ENCODE data around the gene ANTXR1. TPM values are rescaled to one million over a fixed set of nuclear protein-coding genes. Genes with fewer than 3 reads are reported as not detected.

Gene ANTXR1
- total RNA-seq = under 1 TPM; 0.05 to 0.23 TPM

GRCh38 chr2:69013142-69013839 is at the start of gene ANTXR1:
TSS of gene ANTXR1 (plus strand) at chr2:69013179. CDS start at chr2:69013500, 321 bp downstream.
- Mint-ChIP-seq H3K4me3 (peak within 1 kb of the TSS; percentile 75), H3K36me3 (ENCODE audit: low read depth) (no peaks in the 10 kb centered on the region), H3K9me3 (no peaks in the 10 kb centered on the region), H3K27ac (no peak within 1 kb of the TSS), H3K27me3 (peaks cover 80% of the 10 kb centered on the region), H3K4me1 (peaks cover 18% of the 10 kb centered on the region)
- ChIA-PET POLR2A (no interaction called here), CTCF (interaction anchor here (0.6 to 1.1 kb wide), 4 partner anchors 11 to 847 kb away, joined by 3 to 5 read pairs (median 4); no protein-coding TSS in a partner anchor)
- DNase-seq = no peak

- no peak for DNase-seq
- Mint-ChIP-seq H3K27ac (no peak overlapping the region), H3K4me1 (no peaks in the 10 kb centered on the region), H3K4me3 (no peak overlapping the region), H3K27me3 (peaks cover 28% of the 10 kb centered on the region), H3K36me3 (ENCODE audit: low read depth) (no peaks in the 10 kb centered on the region), H3K9me3 (no peaks in the 10 kb centered on the region)
- ChIA-PET CTCF (no interaction called here), POLR2A (no interaction called here)
Measured at GRCh38 chr2:68964282-68964681, 48.7 kb upstream of the ANTXR1 start.

GRCh38 chr2:68968221-68968620 is 44.8 kb upstream of the ANTXR1 start:
- Mint-ChIP-seq H3K9me3 (no peaks in the 10 kb centered on the region), H3K27ac (no peak overlapping the region), H3K27me3 (peaks cover 23% of the 10 kb centered on the region), H3K4me3 (no peak overlapping the region), H3K36me3 (ENCODE audit: low read depth) (no peaks in the 10 kb centered on the region), H3K4me1 (no peaks in the 10 kb centered on the region)
- DNase-seq = no peak
- POLR2A ChIA-PET = no interaction called here
- CTCF ChIA-PET = no interaction called here

- no peaks in the 10 kb centered on the region for H3K36me3 Mint-ChIP-seq (ENCODE audit: low read depth)
- no peaks in the 10 kb centered on the region for H3K4me1 Mint-ChIP-seq
- H3K27me3 Mint-ChIP-seq = peaks cover 20% of the 10 kb centered on the region
- CTCF ChIA-PET = no interaction called here
- H3K27ac Mint-ChIP-seq = no peak overlapping the region
- DNase-seq = no peak
- H3K9me3 Mint-ChIP-seq = no peaks in the 10 kb centered on the region
- POLR2A ChIA-PET = no interaction called here
- H3K4me3 Mint-ChIP-seq = no peak overlapping the region
Measured at GRCh38 chr2:68969736-68970490, 43.1 kb upstream of the ANTXR1 start.

- Mint-ChIP-seq H3K27me3 (peaks cover 28% of the 10 kb centered on the region), H3K4me1 (no peaks in the 10 kb centered on the region), H3K27ac (no peak overlapping the region), H3K4me3 (no peak overlapping the region), H3K36me3 (ENCODE audit: low read depth) (no peaks in the 10 kb centered on the region), H3K9me3 (no peaks in the 10 kb centered on the region)
- POLR2A ChIA-PET = no interaction called here
- CTCF ChIA-PET = no interaction called here
- no peak for DNase-seq
Measured at GRCh38 chr2:68970566-68971265, 42.3 kb upstream of the ANTXR1 start.

GRCh38 chr2:68971591-68972231 is 41.3 kb upstream of the ANTXR1 start:
- H3K36me3 Mint-ChIP-seq (ENCODE audit: low read depth) = no peaks in the 10 kb centered on the region

GRCh38 chr2:68974251-68974650 is 38.7 kb upstream of the ANTXR1 start, which contains the start of gene GKN1:
TSS of gene GKN1 (plus strand) at chr2:68974636. CDS start at chr2:68974678, 42 bp downstream.
- H3K4me1 Mint-ChIP-seq = no peaks in the 10 kb centered on the region
- no peaks in the 10 kb centered on the region for H3K9me3 Mint-ChIP-seq
- no peak for DNase-seq
- no peak within 1 kb of the TSS for H3K4me3 Mint-ChIP-seq
- H3K36me3 Mint-ChIP-seq (ENCODE audit: low read depth) = no peaks in the 10 kb centered on the region
- H3K27ac Mint-ChIP-seq = no peak within 1 kb of the TSS
- H3K27me3 Mint-ChIP-seq = peaks cover 37% of the 10 kb centered on the region
- POLR2A ChIA-PET = no interaction called here
- CTCF ChIA-PET = interaction anchor here (1.7 kb wide), 1 partner anchor 19 kb away, joined by 4 read pairs; no protein-coding TSS in a partner anchor

More at GRCh38 chr2:68971591-68972231, 41.3 kb upstream of the ANTXR1 start:
- ChIA-PET POLR2A (no interaction called here), CTCF (no interaction called here)
- no peaks in the 10 kb centered on the region for H3K9me3 Mint-ChIP-seq
- no peaks in the 10 kb centered on the region for H3K4me1 Mint-ChIP-seq
- no peak overlapping the region for H3K4me3 Mint-ChIP-seq
- peaks cover 28% of the 10 kb centered on the region for H3K27me3 Mint-ChIP-seq
- no peak overlapping the region for H3K27ac Mint-ChIP-seq
- no peak for DNase-seq

- CTCF ChIA-PET = no interaction called here
- Mint-ChIP-seq H3K9me3 (no peaks in the 10 kb centered on the region), H3K27ac (no peak overlapping the region), H3K27me3 (peaks cover 44% of the 10 kb centered on the region), H3K4me3 (no peak overlapping the region), H3K36me3 (ENCODE audit: low read depth) (no peaks in the 10 kb centered on the region), H3K4me1 (no peaks in the 10 kb centered on the region)
- DNase-seq = no peak
- POLR2A ChIA-PET = no interaction called here
Measured at GRCh38 chr2:68974946-68975665, 37.9 kb upstream of the ANTXR1 start.

- no peaks in the 10 kb centered on the region for H3K36me3 Mint-ChIP-seq (ENCODE audit: low read depth)
- CTCF ChIA-PET = no interaction called here
- POLR2A ChIA-PET = interaction anchor here (0.6 kb wide), 1 partner anchor 10 kb away, joined by 4 read pairs; no protein-coding TSS in a partner anchor
- no peaks in the 10 kb centered on the region for H3K9me3 Mint-ChIP-seq
- H3K27ac Mint-ChIP-seq = no peak overlapping the region
- H3K4me3 Mint-ChIP-seq = no peak overlapping the region
- DNase-seq = no peak
- no peaks in the 10 kb centered on the region for H3K4me1 Mint-ChIP-seq
- peaks cover 46% of the 10 kb centered on the region for H3K27me3 Mint-ChIP-seq
Measured at GRCh38 chr2:68975844-68976243, 37.1 kb upstream of the ANTXR1 start.

- no peak overlapping the region for H3K27ac Mint-ChIP-seq
- H3K9me3 Mint-ChIP-seq = no peaks in the 10 kb centered on the region
- no peaks in the 10 kb centered on the region for H3K36me3 Mint-ChIP-seq (ENCODE audit: low read depth)
- ChIA-PET POLR2A (no interaction called here), CTCF (no interaction called here)
- H3K4me3 Mint-ChIP-seq = no peak overlapping the region
- no peaks in the 10 kb centered on the region for H3K4me1 Mint-ChIP-seq
- no peak for DNase-seq
- peaks cover 53% of the 10 kb centered on the region for H3K27me3 Mint-ChIP-seq
Measured at GRCh38 chr2:68977453-68977852, 35.5 kb upstream of the ANTXR1 start.

GRCh38 chr2:68978098-68978497 is 34.9 kb upstream of the ANTXR1 start:
- ChIA-PET POLR2A (no interaction called here), CTCF (no interaction called here)
- Mint-ChIP-seq H3K27ac (no peak overlapping the region), H3K9me3 (no peaks in the 10 kb centered on the region), H3K4me1 (no peaks in the 10 kb centered on the region), H3K27me3 (peaks cover 53% of the 10 kb centered on the region), H3K36me3 (ENCODE audit: low read depth) (no peaks in the 10 kb centered on the region), H3K4me3 (no peak overlapping the region)
- DNase-seq = no peak

- Mint-ChIP-seq H3K27ac (no peak overlapping the region), H3K36me3 (ENCODE audit: low read depth) (no peaks in the 10 kb centered on the region), H3K4me3 (no peak overlapping the region), H3K4me1 (no peaks in the 10 kb centered on the region), H3K9me3 (no peaks in the 10 kb centered on the region), H3K27me3 (peaks cover 41% of the 10 kb centered on the region)
- CTCF ChIA-PET = interaction anchor here (0.6 kb wide), 1 partner anchor 21 kb away, joined by 4 read pairs; no protein-coding TSS in a partner anchor
- POLR2A ChIA-PET = no interaction called here
- no peak for DNase-seq
Measured at GRCh38 chr2:68980956-68981355, 32.0 kb upstream of the ANTXR1 start.
